ENCODE data around the gene TLCD3B.
"Not testable (repeated sequence)": the region's sequence is repeated elsewhere in the genome, so short reads cannot be mapped to it uniquely, and the experiment has no call there.

Gene TLCD3B

GRCh38 chr16:30025574-30025973 lies 5.5 kb downstream of the TLCD3B start:
- no peak for DNase-seq

GRCh38 chr16:30025156-30025555 lies 5.9 kb downstream of the TLCD3B start:
- no peak for DNase-seq

- DNase-seq: no peak
Measured at GRCh38 chr16:30024451-30024850, 6.6 kb downstream of the TLCD3B start.

DNA sequence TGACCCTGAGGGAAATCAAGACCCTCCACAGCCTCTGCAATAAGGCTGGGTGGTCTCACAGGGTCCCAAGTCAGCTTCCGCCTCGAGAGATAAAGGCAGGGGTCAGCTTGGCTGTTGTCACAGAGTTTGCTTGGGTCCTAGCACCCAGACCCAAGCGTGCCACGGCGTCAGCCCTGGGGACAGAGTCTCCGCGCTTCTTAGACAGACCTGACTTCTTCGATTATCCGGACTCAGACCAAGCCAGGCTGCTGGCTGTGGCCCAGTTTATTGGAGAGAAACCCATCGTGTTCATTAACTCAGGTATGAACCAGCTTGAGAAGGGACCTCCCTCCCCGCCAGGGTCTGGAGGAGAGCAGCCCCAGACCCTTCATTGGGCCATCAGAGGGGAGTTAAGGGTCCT lies 7.5 kb downstream of the TLCD3B start:
- DNase-seq: no peak

GRCh38 chr16:30022887-30023286 lies 8.2 kb downstream of the TLCD3B start, which contains the start of gene C16orf92:
Gene C16orf92 (plus strand): TSS chr16:30023198. CDS start chr16:30023341, 143 bp downstream.
- DNase-seq: no peak

DNA sequence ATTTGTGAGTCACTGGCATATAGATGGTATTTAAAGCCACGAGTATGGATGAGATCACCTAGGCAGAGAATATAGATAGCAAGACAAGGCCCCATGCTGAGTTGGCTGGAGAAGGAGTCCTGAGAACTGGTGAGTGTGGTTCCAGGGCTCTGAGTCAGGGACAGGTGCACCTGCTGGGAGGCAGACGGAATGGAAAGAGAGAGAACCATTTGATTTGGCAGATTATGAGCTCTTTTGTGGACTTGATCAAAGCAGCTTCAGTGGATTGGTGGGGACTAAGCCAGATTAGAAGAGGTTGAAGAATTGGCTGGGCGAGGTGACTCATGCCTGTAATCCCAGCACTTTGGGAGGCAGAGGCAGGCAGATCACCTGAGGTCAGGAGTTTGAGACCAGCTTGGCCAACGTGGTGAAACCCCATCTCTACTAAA lies 12.3 kb downstream of the TLCD3B start:
- DNase-seq: peak in 1 of 14 donors; percentile 70

DNA sequence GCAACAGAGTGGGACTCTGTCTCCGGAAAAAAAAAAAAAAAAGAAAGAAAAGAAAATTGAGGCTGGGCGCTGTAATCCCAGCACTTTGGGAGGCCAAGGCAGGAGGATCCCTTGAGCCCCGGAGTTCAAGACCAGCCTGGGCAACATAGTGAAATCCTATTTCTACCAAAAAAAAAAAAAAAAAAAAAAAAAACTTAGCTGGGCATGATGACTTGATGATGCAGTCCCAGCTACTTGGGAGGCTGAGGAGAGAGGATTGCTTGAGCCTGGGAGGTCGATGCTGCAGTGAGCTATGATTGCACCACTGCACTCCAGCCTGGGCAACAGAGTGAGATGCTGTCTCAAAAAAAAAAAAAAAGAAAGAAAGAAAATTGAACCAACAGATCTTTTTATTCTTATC lies 13.1 kb downstream of the TLCD3B start:
- not testable (repeated sequence) for DNase-seq

DNA sequence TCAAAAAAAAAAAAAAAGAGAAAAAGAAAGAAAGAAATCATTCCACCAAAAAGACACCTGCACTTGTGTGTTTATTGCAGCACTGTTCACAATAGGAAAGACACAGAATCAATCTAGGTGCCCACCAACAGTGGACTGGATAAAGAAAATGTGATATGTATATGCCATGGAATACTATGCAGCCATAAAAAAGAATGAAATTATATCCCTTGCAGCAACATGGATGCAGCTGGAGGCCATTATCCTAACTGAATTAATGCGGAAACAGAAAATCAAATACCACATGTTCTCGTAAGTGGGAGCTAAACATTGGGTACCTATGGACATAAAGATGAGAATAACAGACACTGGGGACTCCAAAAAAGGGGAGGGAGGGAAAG lies 13.8 kb downstream of the TLCD3B start:
- DNase-seq: no peak

DNA sequence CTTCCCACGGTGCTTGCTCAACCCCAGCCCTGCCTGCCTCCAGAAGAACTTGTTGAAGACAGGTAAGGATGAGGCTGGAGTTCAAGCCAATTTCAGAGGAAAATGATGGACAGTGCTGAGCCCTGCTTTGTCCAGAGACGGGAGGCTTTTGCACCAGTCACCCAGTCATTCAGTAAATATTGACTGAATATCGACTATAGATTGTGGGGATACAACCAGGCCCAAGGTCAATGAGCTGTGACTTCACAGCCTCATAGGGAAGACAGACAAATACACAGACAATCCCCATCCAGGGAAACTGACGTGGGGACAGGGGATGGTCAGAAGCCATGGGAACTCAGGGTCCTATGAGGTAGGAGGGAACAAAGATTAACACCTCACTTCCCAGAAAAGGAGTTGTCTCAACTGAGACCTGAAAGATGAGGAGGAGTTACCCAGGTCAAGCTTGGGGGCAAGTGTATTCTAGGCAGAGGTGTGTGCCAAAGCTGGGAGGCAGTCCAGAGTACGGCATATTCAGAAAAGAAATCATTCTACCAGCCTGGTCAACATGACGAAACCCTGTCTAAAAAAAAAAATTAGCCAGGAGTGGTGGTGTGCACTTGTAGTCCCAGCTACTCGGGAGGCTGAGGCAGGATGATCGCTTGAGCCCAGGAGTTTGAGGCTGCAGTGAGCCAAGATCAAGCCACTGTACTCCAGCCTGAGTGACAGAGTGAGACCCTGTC lies 14.4 kb downstream of the TLCD3B start:
- no peak for DNase-seq

GRCh38 chr16:30015450-30015849 lies 15.6 kb downstream of the TLCD3B start:
- not testable (repeated sequence) for DNase-seq

DNA sequence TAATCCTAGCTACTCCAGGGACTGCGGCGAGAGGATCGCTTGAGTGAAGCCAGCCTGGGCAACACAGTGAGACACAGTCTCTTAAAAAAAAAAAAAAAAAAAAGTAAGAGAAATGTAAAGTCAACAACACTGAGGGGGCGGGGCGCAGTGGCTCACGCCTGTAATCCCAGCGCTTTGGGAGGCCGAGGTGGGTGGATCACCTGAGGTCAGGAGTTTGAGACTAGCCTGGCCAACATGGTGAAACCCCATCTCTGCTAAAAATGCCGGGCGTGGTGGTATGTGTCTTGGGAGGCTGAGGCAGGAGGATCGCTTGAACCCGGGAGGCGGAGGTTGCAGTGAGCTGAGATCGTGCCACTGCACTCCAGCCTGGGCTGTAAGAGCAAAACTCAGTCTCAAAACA lies 18.5 kb downstream of the TLCD3B start:
- not testable (repeated sequence) for DNase-seq

DNA sequence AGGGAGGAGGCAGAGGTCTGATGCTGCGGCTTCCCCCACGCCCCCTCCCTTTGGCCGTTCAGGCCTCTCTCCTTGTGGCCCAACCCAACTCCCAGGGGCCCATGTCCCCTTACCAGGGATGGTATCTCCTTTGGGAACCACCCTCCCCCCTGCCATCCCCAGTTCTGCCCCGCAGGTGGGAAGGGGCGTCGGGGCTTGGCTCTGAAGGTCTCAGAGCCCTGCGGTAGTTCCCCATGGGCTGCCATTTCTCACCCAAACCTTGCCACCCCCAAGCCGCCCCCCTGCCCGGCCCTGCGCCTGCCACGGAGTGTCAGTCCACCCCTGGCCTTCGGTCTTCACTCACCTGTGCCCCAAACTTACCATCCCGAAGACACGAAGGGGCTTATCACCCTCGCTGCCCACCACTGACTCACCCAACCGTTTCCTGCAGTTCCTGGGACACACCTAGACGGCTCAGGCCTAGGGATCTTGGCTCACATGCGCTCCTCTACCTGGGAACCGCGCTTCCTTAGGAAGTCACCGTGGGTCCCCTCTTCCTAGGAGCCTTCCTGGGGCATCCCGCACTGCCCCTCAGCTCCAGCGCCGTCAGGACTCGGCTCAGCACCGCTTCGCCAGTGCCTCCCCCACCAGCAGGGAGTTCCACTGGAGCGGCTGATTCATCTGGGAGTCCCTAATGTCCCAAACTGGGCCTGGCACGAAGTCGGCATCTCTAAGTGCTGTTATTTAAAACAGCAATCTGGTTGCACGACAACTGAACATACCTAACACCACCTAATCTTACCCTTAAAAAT lies 19.2 kb downstream of the TLCD3B start:
- DNase-seq: no peak

DNA sequence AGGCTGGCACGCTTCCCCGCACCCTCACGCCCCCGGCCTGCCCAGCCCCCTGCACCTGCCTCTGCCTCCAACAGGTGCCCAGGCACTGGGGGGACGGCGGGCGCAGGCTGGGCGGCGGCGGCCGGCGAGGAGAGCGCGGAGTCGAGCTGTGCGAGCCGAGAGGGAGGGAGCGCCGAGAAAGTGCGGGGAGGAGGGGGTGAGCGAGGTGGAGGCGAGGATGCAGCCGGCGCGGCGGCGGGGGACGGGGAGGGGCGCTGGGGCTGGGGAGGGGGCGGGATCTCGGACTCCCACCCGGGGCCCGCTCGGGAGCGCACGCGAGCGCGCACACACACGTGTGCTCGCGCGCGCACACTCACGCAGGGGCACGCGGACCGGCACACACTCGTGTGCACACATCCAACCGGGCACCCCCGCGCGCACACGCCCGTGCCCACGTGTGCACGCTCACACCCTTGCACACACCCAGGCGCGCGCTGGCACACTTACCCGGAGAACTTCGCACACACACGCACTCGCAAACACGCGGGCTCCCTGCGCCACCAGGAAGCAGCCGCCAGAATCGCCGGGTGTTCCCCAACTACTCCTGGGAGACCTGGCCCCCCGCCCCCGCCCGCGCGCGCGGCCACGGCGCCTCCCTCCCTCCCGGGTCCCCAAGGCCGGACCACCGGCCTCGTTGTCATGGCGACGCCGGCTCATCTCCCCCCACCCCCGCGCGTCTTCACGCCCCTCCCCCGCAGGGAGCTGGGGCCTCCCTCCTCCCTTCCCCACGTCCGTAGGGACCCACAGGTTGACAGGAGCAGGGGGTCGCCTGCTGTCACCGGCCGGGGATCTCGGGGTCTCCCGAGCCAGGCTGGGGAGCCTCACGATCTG lies 20.0 kb downstream of the TLCD3B start, which contains the start of gene DOC2A:
TSS of gene DOC2A (minus strand) at position 184 of the 870 bp plus-strand sequence. CDS start 805 bp downstream, outside the sequence.
- DNase-seq: peak in 1 of 14 donors; percentile 44

DNA sequence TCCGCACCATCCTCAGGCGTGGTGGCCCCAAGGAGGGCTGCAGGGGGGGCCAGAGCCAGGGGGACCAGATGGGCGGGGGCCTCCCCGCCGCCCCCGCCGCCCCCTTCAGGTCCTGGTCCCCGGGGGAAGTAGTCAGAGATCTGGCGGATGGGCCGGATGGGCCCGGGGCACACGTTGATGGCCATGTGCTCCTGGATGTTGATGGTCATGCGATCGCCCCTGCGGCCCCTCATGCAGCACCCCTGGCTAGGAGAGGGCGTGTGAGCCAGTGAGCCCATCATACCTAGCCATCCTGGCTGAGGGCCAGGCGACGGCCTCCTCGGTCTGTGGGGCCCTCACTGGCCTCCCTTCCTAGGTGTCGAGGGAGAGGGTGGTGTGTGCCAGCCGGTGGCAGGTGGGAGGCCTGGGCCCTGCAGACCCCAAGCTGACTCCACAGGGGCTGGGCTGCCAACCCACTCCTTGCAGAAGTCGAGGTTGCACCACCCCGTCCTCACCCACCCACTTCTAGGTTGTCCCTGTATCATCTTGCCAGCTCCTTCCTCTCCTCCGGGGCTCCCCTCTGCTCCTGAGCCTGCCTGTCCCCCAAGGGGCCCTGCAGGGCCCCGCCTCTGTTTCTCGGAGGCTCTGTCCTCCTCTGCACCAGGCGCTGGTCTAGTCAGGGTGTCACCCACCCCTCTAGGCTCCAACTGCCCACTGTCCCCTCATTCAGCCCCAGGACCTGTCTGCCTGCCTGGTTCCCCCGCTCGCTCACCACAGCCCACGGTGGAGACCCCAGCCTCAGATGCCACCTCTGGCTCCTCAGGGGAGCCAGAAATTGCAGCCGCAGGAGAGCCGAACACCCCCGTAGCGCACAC lies 20.9 kb downstream of the TLCD3B start:
- DNase-seq: peak in 1 of 14 donors; percentile 44

DNA sequence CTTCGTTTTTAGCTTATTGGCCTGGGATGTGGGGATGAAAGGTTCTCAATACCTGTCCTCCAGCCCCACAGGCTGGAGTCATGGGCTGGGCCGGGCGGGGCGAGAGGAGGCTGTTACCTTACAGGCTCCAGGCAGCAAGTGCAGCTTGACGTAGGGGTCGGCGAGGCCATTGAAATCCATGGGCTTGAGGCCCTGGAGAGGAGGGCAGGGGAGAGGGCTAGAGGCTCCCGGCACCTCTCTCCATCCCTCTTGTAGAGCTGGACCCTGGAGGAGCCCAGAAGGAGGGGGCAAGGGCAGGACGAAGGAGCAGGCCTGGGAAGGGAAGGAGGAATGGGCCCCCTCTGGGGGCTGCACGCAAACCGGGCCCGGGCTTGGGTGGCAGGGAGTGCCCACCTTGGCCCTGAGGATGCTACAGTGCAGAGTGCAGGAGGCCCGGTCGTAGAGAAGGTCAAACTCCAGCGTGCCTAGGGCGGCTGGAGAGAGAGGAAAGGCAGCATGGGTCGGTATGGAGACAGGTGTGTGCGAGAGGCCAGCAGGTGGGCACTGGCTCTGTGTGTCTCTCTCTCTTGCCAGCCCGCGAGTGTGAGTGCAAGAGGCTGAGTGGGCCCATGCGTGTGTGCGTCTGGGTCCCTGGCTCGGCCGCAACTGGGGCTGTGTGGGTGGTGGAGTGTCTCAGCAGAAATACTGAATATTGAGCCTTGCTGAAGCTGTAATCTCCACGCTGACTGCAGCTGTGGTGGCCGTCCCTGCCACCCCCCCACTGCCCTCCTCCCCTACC lies 21.8 kb downstream of the TLCD3B start:
- no peak for DNase-seq

GRCh38 chr16:30007378-30007895 lies 23.6 kb downstream of the TLCD3B start:
- no peak for DNase-seq

GRCh38 chr16:30006659-30007377 lies 24.3 kb downstream of the TLCD3B start:
- no peak for DNase-seq

DNA sequence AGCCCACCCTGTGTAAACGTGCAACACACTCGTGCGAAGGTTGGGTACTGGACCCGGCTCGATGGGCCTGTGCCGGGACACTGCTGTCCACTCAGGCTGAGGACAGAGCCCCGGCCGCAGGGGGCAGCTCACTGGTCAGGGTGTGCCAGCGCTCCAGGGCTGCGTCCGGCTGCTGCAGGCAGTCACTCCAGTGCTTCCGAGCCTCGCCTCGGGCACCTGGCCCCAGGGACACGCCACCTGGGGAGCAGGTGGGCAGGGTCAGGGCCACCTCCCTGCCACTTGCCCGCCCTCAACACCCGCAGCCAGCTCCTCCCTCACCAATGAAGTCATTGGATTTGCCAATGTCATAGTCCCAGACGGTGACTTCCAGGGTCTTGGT lies 25.0 kb downstream of the TLCD3B start:
- DNase-seq: no peak

DNA sequence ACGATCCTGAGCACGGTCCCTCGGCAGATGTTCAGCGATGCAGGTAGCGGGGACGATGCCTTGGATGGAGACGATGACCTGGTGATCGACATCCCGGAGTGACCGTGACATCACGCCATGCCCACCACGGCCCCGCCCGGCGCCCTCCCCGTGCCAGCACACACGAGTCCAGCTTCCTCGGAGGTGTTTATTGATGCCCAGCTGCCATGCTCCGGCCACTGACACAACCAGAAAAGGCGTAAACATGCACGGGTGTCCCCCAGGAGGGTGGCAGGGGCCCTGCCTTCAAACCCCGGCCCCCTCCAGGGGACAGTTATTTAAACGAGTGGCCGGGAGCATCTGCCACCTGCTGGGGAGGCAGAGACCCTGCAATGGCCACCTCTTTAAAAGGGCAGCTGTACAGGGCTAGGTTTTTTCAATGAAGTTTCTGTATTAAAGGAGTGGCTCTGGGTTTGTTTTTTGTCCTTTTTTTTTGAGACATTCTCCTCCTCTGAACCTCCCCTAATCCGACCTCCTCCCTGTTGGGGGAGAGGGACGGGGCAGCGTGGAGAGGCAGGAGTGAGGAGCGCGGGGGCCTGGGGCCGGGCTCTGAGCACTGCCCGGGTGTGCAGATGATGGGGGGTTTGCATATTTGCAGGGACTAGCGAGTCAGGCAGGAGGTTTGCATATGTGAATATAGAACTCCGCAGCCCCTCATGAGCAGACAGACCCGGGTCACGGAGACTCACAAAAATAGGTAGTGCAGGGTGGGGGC lies 25.6 kb downstream of the TLCD3B start:
- DNase-seq: no peak
